Stimulated activated CD8-positive, alpha-beta memory T cell treated with anti-CD3 and anti-CD28 coated beads, Interleukin-15, amount 100 ng/mL, for 24 hours (primary cell): ENCODE results near the gene ONECUT3.

Experiments used
- DNase-seq: peaks from one replicate; pipeline ENCODE4 v3.0.0-alpha.2; 2020; ENCODE audit warnings: low read depth

ONECUT3 gene

GRCh38 chr19:1739960-1740629 lies 13.2 kb upstream of the ONECUT3 start:
- no peak for DNase-seq

GRCh38 chr19:1742989-1743696 lies 10.2 kb upstream of the ONECUT3 start:
- no peak for DNase-seq

- DNase-seq, result no peak
Observed at GRCh38 chr19:1744133-1744665, 9.1 kb upstream of the ONECUT3 start.

GRCh38 chr19:1744822-1745563 lies 8.3 kb upstream of the ONECUT3 start:
- DNase-seq, result no peak

GRCh38 chr19:1745589-1746031 lies 7.7 kb upstream of the ONECUT3 start:
- no peak for DNase-seq

- no peak for DNase-seq
Observed at GRCh38 chr19:1746401-1747284, 6.7 kb upstream of the ONECUT3 start.

- no peak for DNase-seq
Observed at GRCh38 chr19:1747285-1748114, 5.8 kb upstream of the ONECUT3 start.

GRCh38 chr19:1748115-1748872 lies 5.0 kb upstream of the ONECUT3 start:
- no peak for DNase-seq

GRCh38 chr19:1748873-1749341 lies 4.4 kb upstream of the ONECUT3 start:
- no peak for DNase-seq

GRCh38 chr19:1749373-1750342 lies 3.6 kb upstream of the ONECUT3 start:
- no peak for DNase-seq

GRCh38 chr19:1750343-1751021 lies 2.8 kb upstream of the ONECUT3 start:
- DNase-seq, result no peak

- DNase-seq, result no peak
Observed at GRCh38 chr19:1751367-1752008, 1.8 kb upstream of the ONECUT3 start.

GRCh38 chr19:1752009-1752756 lies 1.1 kb upstream of the ONECUT3 start:
- DNase-seq, result no peak

- no peak for DNase-seq
Observed at GRCh38 chr19:1754018-1754635, 821 bp downstream of the ONECUT3 start.

GRCh38 chr19:1754636-1755466 lies 1.5 kb downstream of the ONECUT3 start:
- DNase-seq, result no peak
